ENCODE results near the gene SIRT4.
"Not testable (repeated sequence)": the region's sequence is repeated elsewhere in the genome, so short reads cannot be mapped to it uniquely, and the experiment has no call there.

The SIRT4 gene

GRCh38 chr12:120301962-120302815 lies at the start of gene SIRT4:
Gene SIRT4 (plus strand): TSS chr12:120302321. CDS start chr12:120303562, 1,241 bp downstream.
- peak; percentile 74 to 78 for DNase-seq (ENCODE audit: low read depth in 2 of 2)

- DNase-seq (ENCODE audit: low read depth in 2 of 2) = not testable (repeated sequence)
Measured at GRCh38 chr12:120253313-120253712, 48.8 kb upstream of the SIRT4 start.

- no peak for DNase-seq (ENCODE audit: low read depth in 2 of 2)
Measured at GRCh38 chr12:120254809-120255208, 47.3 kb upstream of the SIRT4 start.

- no peak for DNase-seq (ENCODE audit: low read depth in 2 of 2)
Measured at GRCh38 chr12:120257041-120257821, 44.9 kb upstream of the SIRT4 start.

GRCh38 chr12:120258323-120258896 lies 43.7 kb upstream of the SIRT4 start:
- DNase-seq (ENCODE audit: low read depth in 2 of 2) = no peak

GRCh38 chr12:120259418-120260202 lies 42.5 kb upstream of the SIRT4 start:
- DNase-seq (ENCODE audit: low read depth in 2 of 2) = no peak

GRCh38 chr12:120260607-120261006 lies 41.5 kb upstream of the SIRT4 start:
- DNase-seq (ENCODE audit: low read depth in 2 of 2) = no peak

GRCh38 chr12:120261951-120262851 lies 39.9 kb upstream of the SIRT4 start:
- DNase-seq (ENCODE audit: low read depth in 2 of 2) = no peak

GRCh38 chr12:120262852-120263747 lies 39.0 kb upstream of the SIRT4 start:
- DNase-seq (ENCODE audit: low read depth in 2 of 2) = no peak

GRCh38 chr12:120263748-120264085 lies 38.4 kb upstream of the SIRT4 start:
- DNase-seq (ENCODE audit: low read depth in 2 of 2) = no peak

GRCh38 chr12:120264086-120264903 lies 37.8 kb upstream of the SIRT4 start:
- DNase-seq (ENCODE audit: low read depth in 2 of 2) = no peak

- DNase-seq (ENCODE audit: low read depth in 2 of 2) = no peak
Measured at GRCh38 chr12:120264904-120265472, 37.1 kb upstream of the SIRT4 start.

- peak; percentile 76 to 85 for DNase-seq (ENCODE audit: low read depth in 2 of 2)
Measured at GRCh38 chr12:120265473-120266179, 36.5 kb upstream of the SIRT4 start, which contains the start of gene PXN. Gene PXN (minus strand): TSS chr12:120265730. CDS start chr12:120265629, 101 bp downstream.

- DNase-seq (ENCODE audit: low read depth in 2 of 2) = no peak
Measured at GRCh38 chr12:120266180-120266870, 35.8 kb upstream of the SIRT4 start.

GRCh38 chr12:120267736-120268135 lies 34.4 kb upstream of the SIRT4 start:
- DNase-seq (ENCODE audit: low read depth in 2 of 2) = no peak

GRCh38 chr12:120276734-120277133 lies 25.4 kb upstream of the SIRT4 start:
- no peak for DNase-seq (ENCODE audit: low read depth in 2 of 2)

All from activated CD8-positive, alpha-beta memory T cell treated with anti-CD3 and anti-CD28 coated beads for 4 hours (primary cell).